ENCODE data around the gene EIF2B4. TPM values are rescaled to one million over a fixed set of nuclear protein-coding genes. Genes with fewer than 3 reads are reported as not detected.

EIF2B4 gene
- total and polyA plus RNA-seq, 9 of the 15 experiments (the other 6 are each of a cell fraction or from before 2014, with no cell fraction given): 29.7 to 80.3 (median 58.9) TPM

DNA sequence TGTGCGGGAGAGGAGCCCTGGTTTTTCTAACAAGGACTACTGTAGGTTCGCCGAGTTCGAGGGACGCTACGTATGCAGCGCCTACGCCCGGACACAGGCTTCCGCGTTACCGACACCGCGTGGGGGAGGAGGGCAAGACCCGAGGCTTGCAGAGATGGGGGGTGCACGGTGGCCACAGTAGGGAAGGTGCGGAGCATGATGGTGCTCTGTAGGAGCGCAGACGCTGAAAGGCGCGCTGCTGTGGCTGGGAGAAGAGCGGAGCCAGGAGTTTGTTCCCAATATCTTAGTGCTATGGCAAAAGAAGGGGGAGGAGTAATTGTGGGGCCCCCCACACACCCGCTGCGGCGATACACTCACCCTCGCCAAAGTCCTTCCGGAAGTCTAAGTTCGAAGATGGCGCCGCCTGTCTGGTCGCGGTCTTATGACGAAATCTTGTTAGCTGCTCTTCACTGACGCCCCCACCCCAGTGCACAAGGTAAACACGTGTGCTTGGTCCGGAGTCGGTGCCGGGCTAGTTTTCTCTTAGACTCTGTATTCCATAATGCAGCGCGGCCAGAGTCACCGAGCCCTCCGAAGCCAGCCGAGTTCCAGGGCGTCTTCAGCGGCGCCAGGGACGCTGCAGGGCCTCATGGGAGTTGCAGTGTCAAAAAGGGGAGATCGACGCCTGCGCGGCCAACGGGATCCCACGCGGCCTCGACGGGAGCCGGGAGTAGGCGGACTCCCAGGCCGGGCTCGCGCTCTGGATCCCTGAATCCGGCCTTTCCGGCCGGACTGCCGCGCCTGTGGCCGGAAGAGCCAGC is 13.6 kb downstream of the EIF2B4 start, which contains the start of gene GTF3C2 (continued):
- TF ChIP-seq, protein P1, sequence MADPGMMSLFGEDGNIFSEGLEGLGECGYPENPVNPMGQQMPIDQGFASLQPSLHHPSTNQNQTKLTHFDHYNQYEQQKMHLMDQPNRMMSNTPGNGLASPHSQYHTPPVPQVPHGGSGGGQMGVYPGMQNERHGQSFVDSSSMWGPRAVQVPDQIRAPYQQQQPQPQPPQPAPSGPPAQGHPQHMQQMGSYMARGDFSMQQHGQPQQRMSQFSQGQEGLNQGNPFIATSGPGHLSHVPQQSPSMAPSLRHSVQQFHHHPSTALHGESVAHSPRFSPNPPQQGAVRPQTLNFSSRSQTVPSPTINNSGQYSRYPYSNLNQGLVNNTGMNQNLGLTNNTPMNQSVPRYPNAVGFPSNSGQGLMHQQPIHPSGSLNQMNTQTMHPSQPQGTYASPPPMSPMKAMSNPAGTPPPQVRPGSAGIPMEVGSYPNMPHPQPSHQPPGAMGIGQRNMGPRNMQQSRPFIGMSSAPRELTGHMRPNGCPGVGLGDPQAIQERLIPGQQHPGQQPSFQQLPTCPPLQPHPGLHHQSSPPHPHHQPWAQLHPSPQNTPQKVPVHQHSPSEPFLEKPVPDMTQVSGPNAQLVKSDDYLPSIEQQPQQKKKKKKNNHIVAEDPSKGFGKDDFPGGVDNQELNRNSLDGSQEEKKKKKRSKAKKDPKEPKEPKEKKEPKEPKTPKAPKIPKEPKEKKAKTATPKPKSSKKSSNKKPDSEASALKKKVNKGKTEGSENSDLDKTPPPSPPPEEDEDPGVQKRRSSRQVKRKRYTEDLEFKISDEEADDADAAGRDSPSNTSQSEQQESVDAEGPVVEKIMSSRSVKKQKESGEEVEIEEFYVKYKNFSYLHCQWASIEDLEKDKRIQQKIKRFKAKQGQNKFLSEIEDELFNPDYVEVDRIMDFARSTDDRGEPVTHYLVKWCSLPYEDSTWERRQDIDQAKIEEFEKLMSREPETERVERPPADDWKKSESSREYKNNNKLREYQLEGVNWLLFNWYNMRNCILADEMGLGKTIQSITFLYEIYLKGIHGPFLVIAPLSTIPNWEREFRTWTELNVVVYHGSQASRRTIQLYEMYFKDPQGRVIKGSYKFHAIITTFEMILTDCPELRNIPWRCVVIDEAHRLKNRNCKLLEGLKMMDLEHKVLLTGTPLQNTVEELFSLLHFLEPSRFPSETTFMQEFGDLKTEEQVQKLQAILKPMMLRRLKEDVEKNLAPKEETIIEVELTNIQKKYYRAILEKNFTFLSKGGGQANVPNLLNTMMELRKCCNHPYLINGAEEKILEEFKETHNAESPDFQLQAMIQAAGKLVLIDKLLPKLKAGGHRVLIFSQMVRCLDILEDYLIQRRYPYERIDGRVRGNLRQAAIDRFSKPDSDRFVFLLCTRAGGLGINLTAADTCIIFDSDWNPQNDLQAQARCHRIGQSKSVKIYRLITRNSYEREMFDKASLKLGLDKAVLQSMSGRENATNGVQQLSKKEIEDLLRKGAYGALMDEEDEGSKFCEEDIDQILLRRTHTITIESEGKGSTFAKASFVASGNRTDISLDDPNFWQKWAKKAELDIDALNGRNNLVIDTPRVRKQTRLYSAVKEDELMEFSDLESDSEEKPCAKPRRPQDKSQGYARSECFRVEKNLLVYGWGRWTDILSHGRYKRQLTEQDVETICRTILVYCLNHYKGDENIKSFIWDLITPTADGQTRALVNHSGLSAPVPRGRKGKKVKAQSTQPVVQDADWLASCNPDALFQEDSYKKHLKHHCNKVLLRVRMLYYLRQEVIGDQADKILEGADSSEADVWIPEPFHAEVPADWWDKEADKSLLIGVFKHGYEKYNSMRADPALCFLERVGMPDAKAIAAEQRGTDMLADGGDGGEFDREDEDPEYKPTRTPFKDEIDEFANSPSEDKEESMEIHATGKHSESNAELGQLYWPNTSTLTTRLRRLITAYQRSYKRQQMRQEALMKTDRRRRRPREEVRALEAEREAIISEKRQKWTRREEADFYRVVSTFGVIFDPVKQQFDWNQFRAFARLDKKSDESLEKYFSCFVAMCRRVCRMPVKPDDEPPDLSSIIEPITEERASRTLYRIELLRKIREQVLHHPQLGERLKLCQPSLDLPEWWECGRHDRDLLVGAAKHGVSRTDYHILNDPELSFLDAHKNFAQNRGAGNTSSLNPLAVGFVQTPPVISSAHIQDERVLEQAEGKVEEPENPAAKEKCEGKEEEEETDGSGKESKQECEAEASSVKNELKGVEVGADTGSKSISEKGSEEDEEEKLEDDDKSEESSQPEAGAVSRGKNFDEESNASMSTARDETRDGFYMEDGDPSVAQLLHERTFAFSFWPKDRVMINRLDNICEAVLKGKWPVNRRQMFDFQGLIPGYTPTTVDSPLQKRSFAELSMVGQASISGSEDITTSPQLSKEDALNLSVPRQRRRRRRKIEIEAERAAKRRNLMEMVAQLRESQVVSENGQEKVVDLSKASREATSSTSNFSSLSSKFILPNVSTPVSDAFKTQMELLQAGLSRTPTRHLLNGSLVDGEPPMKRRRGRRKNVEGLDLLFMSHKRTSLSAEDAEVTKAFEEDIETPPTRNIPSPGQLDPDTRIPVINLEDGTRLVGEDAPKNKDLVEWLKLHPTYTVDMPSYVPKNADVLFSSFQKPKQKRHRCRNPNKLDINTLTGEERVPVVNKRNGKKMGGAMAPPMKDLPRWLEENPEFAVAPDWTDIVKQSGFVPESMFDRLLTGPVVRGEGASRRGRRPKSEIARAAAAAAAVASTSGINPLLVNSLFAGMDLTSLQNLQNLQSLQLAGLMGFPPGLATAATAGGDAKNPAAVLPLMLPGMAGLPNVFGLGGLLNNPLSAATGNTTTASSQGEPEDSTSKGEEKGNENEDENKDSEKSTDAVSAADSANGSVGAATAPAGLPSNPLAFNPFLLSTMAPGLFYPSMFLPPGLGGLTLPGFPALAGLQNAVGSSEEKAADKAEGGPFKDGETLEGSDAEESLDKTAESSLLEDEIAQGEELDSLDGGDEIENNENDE (IDR thresholded peaks at IDR 0.05; ENCODE audit: low read depth, low read length): no peak
- TF ChIP-seq, protein P2, sequence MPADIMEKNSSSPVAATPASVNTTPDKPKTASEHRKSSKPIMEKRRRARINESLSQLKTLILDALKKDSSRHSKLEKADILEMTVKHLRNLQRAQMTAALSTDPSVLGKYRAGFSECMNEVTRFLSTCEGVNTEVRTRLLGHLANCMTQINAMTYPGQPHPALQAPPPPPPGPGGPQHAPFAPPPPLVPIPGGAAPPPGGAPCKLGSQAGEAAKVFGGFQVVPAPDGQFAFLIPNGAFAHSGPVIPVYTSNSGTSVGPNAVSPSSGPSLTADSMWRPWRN (IDR thresholded peaks at IDR 0.05; ENCODE audit: low read depth): no peak
- no peak for TF ChIP-seq NCOA2 (IDR thresholded peaks at IDR 0.05; ENCODE audit: partially characterized antibody in 2 of 2)
- peak; percentile 43; the same call in 1 of the 2 replicates for TF ChIP-seq SMARCE1 (IDR thresholded peaks at IDR 0.05)
- TF ChIP-seq, protein P3, sequence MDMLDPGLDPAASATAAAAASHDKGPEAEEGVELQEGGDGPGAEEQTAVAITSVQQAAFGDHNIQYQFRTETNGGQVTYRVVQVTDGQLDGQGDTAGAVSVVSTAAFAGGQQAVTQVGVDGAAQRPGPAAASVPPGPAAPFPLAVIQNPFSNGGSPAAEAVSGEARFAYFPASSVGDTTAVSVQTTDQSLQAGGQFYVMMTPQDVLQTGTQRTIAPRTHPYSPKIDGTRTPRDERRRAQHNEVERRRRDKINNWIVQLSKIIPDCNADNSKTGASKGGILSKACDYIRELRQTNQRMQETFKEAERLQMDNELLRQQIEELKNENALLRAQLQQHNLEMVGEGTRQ (CRISPR knock-in tag; IDR thresholded peaks at IDR 0.05): peak; percentile 27
- TF ChIP-seq, protein P4, sequence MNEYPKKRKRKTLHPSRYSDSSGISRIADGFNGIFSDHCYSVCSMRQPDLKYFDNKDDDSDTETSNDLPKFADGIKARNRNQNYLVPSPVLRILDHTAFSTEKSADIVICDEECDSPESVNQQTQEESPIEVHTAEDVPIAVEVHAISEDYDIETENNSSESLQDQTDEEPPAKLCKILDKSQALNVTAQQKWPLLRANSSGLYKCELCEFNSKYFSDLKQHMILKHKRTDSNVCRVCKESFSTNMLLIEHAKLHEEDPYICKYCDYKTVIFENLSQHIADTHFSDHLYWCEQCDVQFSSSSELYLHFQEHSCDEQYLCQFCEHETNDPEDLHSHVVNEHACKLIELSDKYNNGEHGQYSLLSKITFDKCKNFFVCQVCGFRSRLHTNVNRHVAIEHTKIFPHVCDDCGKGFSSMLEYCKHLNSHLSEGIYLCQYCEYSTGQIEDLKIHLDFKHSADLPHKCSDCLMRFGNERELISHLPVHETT (CRISPR knock-in tag; conservative IDR thresholded peaks at IDR 0.05 in 1 of 2, IDR thresholded peaks at IDR 0.05 in 1 of 2): peak in 1 of 2 experiments; percentile 77; a peak in 1 of 4 replicates
- TF ChIP-seq BHLHE40 (IDR thresholded peaks at IDR 0.05; ENCODE audit: low read length): peak; percentile 78
- 0 out of 2 replicates have a peak, but pooled peaks have one; percentile 80 for TF ChIP-seq TGIF2 (CRISPR knock-in tag; IDR thresholded peaks at IDR 0.05)
- TF ChIP-seq, protein P5, sequence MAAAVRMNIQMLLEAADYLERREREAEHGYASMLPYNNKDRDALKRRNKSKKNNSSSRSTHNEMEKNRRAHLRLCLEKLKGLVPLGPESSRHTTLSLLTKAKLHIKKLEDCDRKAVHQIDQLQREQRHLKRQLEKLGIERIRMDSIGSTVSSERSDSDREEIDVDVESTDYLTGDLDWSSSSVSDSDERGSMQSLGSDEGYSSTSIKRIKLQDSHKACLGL (CRISPR knock-in tag; IDR thresholded peaks at IDR 0.05; ENCODE audit: borderline replicate concordance, poor library complexity, severe bottlenecking): peak; percentile 79
- no peak for TF ChIP-seq ZNF436 (CRISPR knock-in tag; IDR thresholded peaks at IDR 0.05)
- no peak for TF ChIP-seq BDP1 (IDR thresholded peaks at IDR 0.05; ENCODE audit: insufficient read depth, insufficient read length)

Measured in K562 (cell line).